PFSK-1 (cell line): ENCODE results near the gene KRTAP4-12.

ENCODE experiments used
- POLR2AphosphoS5 ChIP-seq: IDR thresholded peaks from 2 replicates; pipeline ENCODE4 v1.6.1; 2012; ENCODE audit warnings: low read depth, mild to moderate bottlenecking, control low read depth, low read length, moderate library complexity
- TAF1 ChIP-seq: IDR thresholded peaks from 2 replicates; pipeline ENCODE4 v1.6.1; 2012; ENCODE audit warnings: low read length, control low read depth, borderline replicate concordance; ENCODE audit not compliant: insufficient read depth

- TF ChIP-seq POLR2AphosphoS5, result no peak
- TF ChIP-seq TAF1, result no peak
Measured at GRCh38 chr17:41127371-41127770, 3.4 kb upstream of the KRTAP4-12 start.
